NCI-H748 treated with DMSO at 0.1 percent for 48 hours (cell line): Measurements from ENCODE around the gene PTPRE.

Source experiments
- DNase-seq: peaks from one replicate; lab custom pipeline; 2025; lab: John Stamatoyannopoulos, UW

Gene PTPRE

DNA sequence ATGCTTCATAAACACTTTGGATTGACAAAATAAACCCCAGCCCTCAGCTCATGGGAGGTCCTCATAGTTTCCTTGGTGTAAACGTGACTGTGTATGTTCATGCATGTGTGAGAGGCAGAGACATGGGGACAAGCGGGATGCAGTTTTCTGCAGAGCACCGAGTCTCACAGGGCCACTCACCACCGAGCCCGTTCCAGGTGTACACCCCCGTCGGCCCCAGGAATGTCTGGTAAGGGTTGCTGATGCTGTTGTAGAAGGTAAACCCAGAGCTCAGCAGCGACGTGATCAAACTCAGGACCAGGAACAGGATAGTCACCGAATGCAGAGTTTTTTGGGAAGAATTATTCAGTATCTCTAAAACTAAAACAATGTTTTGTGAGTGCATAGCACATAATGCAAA lies 23.4 kb upstream of the PTPRE start:
- DNase-seq, result no peak

DNA sequence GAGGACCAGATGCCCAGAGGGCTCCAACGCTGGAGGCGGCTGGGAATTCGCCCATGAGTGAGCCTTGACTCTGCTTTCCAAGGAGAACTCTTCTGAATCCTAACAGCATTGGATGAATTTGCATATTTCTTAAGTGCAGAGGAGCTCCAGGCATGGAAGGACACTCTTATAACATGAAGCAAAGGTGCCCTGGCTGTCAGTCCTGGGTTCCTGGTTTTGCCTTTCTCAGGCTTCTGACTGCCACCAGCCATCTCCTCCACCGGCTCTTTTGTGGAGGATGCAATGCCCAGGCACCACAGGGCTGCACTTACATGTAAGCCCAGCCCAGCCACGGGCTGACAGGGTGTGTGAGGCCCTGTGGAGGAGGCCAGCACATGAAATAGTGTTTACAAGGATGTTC lies 22.4 kb upstream of the PTPRE start:
- DNase-seq, result no peak

DNA sequence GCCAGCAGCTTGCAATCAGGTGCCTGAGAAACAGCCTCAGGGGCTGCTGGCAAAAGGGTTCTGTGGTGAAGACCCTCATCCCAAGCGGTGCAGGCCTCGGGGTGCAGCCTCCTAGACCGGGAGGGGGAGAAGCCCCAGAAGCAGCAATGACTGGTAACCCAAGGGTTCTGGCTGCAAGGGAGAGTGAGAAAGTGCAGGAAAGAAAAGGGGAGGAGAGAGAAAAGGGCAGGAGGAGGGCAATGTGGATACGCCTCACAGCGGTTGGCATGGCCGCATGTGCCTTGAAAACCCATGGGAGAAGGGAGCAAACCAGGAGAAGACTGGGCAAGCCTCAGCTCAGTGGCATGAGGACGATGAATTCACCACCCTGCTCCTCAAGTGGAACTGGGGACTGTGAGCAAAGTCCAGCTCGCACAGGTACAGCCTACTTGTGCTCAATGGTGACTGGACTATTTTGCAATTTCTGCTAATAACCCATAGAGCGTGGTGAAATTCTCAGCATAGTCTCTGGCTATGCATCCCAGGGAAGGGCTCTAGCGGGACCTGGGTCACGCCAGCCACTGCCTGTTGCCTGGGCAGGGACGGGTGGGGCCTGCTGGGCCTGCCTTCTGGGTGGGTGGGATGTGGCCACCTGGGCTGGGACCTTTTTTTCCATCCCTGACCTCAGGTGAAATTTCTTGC lies 20.4 kb upstream of the PTPRE start:
- DNase-seq, result no peak

DNA sequence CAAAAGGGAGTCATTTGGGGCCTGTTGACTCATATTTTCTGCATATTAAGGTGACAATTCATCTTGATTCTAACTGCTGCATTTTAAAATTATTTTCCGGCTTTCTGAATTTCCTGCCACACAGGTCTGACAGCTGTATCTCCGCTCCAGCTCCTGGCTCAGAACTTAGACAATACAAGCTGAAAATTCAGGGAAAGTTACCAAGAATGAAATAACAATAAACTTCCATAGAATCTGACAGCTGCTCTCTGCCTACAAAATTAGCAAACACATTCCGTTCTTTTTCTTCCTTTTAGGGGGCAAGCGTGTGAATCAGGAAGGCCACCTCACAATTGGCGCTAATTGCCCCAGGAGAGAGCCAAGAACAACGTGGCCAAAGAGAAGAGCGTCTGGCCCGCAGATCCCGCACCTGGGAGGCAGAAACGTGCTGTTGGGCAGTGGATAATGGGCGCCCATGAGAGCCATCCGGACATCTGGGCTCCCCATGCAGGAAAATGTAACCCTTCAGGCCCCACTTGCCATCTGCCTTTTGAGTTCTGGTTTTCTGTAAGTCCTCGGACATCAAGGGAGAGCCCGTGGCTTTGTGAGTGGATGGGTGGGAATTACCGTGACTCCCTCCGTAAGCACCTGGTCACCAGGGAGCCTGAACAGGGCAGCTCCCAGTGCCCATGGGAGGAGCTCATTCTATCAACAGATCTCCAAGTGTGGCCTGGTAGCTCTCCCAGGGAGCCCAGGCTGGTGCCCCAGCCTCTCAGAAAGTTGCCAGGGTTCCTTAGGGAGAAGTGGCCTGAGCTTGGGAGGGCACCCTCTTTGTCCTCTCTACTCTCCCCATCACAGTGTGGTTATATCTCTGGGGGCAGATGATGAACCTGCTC lies 19.1 kb upstream of the PTPRE start:
- no peak for DNase-seq

DNA sequence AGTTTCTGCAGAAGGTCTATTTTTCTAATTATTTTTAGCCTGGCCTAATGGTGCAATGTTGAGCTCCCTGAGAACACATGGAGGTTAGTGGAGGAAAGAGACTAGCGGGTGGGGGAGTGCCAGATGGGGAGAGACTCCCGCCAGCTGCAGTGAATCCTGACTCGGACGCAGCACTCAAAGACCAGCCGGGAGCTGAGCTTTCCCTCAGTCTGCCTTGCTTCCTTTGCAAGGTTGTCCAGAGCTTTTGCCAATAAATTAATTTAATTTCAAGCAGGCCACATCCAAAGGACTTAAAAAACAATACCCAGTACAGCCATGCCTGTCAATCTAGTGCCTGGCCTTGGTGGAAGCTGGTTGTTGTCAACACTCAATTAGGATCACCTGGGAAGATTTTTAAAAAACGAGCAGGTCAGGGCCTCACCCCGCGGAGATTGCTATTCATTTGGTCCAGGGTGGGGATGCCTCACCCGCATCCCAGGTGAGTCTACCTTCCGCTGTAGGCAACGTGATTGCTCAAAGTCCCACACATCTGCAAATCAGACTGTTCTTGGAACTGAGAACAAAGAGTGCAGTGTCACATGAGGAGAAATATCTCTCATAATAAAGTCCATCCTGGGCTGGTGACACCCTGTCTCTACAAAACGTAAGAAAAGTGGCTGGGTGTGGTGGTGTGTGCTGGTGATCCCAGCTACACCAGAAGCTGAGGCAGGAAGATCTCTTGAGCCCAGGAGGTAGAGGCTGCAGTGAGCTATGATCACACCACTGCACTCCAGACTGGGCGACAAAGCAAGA lies 18.2 kb upstream of the PTPRE start:
- no peak for DNase-seq

DNA sequence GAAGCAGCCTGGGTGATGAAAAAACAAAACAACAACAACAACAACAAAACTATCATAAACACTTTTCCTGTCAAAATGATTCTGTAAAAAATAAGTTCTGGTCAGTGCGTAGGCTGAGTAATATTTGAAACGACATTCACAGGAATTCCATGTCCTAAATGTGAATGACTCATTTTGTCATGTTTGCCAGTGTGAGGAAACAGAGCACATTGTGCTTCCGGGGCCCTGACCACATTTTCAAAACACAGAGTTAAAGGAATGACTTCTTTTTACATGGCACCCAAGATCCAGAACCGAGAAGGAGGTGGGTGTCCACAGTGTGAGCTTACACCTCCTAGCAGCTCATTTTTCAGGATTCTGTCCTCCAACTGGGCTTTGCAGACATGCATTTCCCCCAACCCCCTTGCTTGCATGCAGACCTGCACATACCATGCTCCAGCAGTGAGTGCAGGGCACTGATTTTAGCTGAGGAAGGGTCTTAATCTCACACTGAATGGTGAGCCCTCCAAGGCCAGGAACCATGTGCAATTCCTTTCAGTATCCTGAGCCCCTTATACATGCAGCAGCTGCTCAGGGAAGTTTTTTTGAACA lies 17.2 kb upstream of the PTPRE start:
- DNase-seq, result no peak

DNA sequence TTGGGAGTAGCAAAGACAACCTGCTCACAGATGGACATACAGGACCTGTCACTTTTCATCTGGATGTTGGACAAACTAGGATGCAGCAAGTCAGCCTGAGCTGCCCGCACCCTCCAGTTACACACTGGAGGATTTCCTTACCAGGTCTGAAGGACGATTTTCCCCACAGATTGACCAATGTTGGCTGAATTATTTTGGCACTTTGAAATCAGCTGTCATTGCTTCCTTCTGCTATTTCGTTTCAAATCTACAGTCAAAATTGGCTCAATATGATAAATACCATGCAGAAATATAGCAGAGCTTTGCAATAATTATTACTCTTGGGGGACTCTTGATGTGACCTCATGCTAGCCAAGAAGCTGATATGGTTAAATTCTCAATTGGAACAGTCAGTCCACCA lies 16.7 kb upstream of the PTPRE start:
- DNase-seq, result no peak

DNA sequence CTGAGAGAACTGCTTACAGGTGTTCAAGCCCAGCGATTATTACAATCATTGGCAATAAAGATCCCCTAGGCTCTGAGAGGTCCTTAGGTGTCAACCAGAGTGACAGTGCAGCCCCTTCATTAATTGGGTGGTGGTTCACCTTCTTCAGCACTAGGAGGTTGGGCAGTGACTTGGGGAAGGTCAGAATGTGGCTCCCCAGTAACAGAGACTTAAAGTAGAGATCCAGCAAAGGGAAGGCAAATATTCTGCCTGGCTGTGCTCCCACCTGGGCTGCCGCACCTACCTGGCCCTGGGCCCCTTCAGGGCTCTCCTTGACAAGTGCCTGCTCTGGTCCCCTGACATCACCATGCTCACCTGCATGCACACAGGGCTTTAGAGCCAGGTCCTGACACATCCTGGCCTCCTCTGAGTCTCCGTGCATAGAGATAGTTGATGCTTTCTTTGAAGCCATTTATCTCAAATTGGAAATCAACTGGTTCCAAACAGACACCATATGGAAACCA lies 16.0 kb upstream of the PTPRE start:
- no peak for DNase-seq

DNA sequence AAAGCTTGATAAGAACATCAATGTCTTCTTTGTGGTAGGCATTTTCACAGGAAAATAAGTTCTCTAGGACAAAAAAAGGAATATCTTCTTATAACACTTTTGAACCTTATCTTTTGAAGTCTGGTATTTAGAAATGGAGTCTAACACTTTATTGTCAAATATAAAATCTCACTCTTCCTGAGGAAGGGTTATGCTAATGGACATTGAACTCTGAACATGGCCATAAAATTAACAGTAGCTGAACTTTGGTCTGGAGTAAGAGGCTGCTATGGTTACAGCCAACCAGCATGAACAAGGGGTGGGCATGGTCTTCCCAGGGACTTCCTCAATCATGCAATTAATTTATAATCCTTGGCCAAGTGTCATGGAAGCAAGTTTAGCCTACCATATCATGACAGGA lies 14.2 kb upstream of the PTPRE start, which contains the start of gene CLRN3:
Gene CLRN3 (minus strand): TSS at position 199 of the 400 bp plus-strand sequence. CDS start 157 bp downstream, at position 42.
- DNase-seq, result no peak

DNA sequence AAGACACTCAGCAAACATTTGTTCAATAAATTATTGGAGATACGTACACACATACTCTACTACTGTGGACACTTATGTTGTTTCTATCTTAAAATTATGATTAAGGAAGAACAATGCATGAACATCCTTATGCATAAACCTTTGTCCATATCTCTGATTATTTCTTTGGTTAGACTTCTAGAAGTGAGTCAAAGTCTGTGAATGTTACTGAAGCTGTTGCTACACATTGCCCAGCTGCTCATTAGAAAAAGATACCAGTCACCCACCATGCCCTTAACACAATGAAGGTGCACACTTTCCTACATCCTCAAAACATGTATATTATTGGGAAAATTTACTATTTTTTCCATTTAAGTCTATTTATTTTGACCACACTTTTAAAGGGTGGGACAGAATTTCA lies 12.8 kb upstream of the PTPRE start:
- no peak for DNase-seq

DNA sequence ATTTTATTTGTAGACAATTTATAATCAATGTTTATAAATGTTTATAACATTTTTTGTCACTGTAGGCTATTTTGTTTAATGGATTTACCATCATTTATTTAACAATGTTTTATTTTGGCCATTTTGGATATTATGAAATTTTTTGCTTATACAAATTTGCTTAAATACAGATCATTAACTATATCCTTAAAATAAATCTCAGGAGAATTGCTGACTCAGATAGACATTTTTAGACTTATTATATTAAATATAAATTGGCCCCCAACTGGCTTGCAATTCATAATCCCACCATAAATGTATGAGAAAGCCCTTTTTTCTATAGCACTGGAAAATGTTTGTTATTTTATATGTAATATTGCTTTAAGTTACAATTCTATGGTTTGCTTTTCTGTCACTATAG lies 10.3 kb upstream of the PTPRE start:
- no peak for DNase-seq

DNA sequence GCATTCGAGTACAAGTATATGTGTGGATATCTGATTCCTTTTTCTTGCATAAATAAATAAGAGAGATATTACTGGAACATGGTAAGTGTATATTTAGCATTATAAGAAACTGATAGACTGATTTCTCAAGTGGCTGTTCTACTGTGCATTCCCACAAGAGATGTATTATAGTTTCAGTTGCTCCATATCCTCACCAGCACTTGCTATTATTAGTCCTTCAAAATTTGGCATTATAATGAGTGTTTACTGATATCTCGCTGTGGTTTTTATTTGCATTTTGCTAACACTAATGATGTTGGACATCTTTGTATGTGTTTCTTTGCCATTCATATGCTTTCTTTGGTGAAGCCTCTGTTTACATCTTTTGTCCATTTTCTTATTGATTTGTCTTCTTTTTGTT lies 9.7 kb upstream of the PTPRE start:
- DNase-seq, result no peak

DNA sequence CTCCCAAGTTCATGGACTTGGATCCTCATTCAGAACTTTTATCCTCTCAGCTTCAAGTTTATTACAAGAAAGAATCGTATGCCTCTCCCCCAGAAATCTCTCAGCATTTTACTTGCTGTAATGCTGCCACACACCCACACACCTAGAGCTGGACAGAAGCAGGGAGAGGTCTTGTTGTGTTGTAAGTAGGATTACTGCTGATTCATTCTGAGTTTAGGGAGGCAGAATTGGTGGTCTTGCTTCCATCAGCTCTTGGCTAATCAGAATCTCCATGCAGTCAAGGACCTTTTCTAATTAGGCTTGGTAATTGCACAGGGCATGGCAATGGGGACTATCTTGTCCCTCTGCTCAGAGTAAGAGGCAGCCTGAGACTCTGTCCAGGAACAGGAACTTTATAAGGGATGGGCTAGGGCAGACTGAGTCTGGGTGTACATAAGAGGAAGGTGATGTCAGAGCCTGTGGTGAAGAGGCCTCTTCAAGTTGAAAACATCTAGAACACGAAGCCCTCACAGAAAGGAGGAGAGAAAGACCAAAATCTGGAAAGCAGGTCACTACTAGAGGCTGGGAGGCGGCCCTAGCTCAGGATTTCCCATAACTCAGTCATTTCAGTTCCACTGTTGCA lies 7.0 kb upstream of the PTPRE start:
- no peak for DNase-seq

DNA sequence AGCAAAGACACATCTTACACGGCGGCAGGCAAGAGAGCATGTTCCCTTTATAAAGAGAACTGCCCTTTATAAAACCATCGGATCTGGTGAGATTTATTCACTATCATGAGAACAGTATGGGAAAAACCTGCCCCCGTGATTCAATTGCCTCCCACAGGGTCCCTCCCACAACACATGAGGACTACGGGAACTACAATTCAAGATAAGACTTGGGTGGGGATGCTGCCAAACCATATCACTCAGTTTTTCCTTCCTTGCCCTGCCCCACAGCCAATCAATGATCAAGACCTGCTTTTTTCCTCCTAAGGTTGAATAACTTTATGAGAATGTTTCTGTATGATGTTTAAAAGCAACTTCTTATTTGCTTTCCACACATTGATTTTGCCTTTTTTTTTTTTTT lies 3.1 kb upstream of the PTPRE start:
- DNase-seq, result no peak

DNA sequence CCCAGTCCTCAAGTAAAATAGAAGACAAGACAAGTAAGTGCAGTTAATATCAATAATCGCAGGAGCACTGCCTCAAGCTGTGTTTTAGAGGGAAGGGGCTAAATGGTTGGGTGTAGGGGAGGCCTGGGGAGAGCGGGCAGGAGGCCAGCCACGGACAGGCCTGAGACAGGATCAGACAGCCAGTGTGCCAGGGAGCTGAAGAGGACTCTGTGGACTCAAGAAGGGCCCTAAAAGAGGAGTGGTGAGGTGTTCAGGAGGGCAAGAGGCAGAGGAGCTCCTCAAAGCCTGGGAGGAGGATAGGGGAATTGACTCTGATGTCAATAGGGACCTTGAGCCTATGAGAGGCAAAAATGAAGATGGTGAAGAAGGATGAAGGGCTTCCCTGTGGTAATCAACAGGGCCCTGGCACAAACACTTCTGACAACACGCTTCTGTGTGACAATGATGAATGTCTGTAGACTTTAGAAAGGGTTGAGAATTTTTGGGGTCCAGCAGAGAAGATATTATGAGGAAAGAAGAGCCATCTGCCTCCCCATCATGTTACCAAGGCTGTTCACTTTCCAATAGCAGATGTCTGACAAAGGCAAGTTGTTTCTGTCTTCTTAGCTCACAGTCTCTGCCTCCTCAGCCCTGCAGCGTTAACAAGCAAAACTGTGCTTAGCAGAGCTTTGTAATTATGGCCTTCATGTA lies 2.4 kb upstream of the PTPRE start:
- DNase-seq, result no peak

DNA sequence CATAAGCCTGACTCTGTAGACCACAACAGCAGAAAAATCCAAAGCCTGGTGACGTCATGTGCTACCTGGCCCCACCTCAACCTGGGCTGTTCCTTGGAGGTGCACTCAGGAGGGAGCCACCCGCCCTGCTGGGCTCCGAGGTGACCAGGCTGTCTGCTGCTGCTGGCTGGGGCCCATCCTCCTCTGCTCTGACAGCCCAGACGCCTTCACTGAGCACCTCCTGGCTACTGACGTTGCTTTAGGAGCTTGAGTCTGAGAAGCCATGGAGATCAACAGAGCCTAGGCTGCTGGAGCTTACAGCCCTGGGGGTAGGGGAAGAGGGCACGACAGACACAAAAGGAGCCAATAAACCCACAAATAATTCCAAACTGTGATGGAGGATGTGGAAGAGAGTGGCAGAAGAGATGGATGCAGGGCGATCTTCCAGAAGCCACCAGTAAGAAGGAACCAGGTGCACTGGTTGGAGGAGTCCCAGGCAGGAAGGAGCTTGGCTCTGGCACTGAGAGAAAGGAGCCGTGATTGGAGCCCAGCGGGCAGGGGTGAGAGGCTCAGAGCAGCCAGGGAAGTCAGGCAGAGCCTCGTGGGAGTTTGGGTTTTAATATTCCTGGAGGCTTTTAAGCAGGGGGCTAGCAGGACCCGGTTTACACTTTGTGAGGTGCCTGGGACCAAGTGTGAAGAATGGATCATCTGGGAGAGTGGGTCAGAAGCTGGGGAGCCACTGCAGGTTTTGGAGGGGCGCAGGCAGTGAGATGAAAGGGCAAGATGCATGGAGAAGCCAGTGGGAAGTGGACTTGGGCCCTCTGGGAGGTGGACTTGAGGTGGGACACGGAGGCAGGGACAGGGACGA lies 1.7 kb upstream of the PTPRE start:
- DNase-seq, result no peak

DNA sequence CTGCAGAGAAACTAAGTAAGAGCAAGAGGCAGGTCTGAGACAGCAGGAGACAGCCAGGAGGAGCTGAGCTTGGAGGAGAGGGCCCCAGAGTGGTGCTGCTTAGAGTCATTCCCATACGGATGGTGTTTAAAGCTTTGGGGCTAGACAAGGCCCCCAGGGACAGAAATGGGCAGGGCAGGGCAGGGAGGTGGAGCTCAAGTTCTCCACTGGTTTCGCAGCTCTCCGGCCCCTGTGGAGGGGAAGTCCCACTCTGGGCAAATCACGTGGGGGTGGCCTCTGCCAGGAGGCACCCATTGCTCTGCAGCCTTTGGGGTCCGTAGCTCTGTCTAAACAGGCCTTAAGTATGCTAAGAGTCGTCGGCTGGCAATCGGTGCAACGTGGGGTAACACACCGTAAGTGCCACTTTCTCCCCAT lies 1.0 kb upstream of the PTPRE start:
- DNase-seq, result no peak

DNA sequence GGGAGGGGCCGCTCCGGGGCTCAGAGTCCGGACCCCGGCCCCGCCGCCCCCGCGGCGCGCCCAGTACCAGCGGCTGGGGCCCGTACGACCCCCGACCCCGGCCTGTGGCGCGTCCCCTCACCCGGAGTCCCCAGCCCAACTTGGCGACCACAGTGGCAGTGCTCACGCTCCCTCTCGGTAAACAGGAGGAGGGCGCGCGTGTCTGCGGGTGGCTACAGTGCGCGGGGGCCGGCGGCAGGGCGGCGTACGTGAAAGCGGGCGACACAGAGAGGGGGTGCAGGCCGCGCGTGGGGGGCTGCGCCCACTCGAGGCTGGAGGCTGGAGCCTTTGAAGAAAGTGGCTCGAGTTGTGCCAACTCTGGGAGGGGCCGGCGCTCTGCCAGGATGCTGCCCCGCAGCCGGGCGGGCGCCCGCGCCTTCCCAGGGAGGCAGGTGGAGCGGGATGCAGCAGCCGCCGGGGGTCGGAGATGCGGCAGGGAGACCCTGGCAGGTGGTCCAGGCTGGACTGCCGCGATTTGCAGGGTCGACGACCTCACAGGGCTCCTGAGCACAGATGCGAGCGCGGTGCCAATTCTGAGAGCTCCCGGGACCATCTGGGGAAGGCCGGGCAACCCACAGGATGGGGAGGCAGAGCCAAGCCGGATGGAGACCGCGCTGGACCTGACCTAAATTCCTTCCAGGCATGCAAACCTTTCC lies 655 bp downstream of the PTPRE start:
- no peak for DNase-seq
